Gastrocnemius medialis (tissue), 4 donors: ENCODE data around the gene ADARB1.

Experiments
- POLR2A ChIP-seq, 2 donors: fragments of 450-650 bp; IDR thresholded peaks; one replicate each; pipeline ENCODE4 v1.6.1; 2017; ENCODE audit warnings: antibody characterized with exemption in 2 of 2, mild to moderate bottlenecking in 2 of 2, moderate library complexity in 2 of 2
- TF ChIP-seq, protein P1 (sequence below), 5 experiments: fragments of 450-650 bp in 3 of 5; fragments of 200-600 bp in 2 of 5; sonication (generic) in 2 of 5; IDR thresholded peaks in 4 of 5; conservative IDR thresholded peaks in 1 of 5; 1 replicate in 4 of 5; 2 replicates in 1 of 5; pipeline ENCODE4 v1.5.1; 2016 to 2019; ENCODE audit warnings: antibody characterized with exemption in 5 of 5, mild to moderate bottlenecking in 3 of 5, moderate library complexity in 3 of 5

DNA sequence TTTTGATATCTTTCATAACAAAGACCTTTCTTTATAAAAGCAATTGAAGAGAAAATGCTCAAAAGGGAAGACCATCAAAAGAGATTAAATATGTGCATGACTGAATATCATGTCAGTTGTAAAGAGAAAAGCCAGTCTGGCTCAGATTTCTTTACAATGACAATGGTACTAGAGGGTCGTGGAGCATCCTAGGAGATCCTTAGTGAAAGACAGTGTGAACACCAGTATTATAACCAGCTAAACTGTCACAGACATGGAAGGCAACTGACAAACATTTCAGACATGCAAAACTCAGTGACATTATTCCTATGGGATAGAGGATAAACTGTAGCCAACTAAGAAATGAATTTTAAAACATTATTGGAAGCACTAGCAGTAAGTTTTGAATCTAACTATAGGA is 27.1 kb upstream of the ADARB1 start:
- TF ChIP-seq, protein P1, sequence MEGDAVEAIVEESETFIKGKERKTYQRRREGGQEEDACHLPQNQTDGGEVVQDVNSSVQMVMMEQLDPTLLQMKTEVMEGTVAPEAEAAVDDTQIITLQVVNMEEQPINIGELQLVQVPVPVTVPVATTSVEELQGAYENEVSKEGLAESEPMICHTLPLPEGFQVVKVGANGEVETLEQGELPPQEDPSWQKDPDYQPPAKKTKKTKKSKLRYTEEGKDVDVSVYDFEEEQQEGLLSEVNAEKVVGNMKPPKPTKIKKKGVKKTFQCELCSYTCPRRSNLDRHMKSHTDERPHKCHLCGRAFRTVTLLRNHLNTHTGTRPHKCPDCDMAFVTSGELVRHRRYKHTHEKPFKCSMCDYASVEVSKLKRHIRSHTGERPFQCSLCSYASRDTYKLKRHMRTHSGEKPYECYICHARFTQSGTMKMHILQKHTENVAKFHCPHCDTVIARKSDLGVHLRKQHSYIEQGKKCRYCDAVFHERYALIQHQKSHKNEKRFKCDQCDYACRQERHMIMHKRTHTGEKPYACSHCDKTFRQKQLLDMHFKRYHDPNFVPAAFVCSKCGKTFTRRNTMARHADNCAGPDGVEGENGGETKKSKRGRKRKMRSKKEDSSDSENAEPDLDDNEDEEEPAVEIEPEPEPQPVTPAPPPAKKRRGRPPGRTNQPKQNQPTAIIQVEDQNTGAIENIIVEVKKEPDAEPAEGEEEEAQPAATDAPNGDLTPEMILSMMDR (IDR thresholded peaks at IDR 0.05 in 4 of 5, conservative IDR thresholded peaks at IDR 0.05 in 1 of 5), result no peak
- no peak for TF ChIP-seq POLR2A (IDR thresholded peaks at IDR 0.05)
